Measurements from ENCODE around the gene LSAMP.

Gene LSAMP

DNA sequence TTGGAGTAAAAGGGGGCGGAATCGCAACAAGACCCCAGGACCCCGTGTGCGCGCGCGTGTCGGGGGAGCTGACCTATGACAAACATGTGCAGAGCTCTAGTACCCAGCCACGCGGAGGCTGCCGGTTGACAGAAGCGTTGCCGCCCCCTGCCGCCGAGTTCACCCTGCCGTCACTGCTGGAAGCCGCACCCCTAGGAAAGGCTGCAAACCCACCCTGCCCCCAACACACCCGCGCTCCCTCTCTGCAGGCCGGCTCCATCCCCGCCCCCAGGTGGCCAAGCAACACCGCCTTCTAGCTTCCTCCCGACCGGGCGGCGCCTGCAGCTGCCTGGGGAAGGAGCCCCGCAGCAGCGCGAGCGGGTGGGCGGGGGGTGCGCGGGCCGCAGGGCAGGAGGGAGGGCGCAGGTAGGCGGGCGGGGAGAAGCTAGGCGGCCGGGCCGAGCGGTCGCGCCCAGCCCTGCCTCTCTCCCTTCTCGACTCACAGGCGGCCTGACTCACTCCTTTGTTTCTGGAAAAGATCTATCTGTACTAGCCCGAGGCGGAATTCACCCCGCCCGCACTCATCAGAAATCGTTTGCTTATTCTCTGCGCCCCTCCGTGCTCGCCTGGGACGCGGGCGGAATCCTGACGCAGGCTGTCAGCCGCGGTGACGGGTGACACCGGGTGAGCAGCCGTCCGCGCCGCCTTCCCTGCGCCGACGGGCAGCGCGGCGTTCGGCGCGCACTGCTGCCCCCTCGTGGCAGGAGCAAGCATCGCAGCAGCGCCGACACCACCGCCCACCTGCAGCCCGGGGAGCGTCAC is 661.1 kb downstream of the LSAMP start (continued):
- TF ChIP-seq, protein P1, sequence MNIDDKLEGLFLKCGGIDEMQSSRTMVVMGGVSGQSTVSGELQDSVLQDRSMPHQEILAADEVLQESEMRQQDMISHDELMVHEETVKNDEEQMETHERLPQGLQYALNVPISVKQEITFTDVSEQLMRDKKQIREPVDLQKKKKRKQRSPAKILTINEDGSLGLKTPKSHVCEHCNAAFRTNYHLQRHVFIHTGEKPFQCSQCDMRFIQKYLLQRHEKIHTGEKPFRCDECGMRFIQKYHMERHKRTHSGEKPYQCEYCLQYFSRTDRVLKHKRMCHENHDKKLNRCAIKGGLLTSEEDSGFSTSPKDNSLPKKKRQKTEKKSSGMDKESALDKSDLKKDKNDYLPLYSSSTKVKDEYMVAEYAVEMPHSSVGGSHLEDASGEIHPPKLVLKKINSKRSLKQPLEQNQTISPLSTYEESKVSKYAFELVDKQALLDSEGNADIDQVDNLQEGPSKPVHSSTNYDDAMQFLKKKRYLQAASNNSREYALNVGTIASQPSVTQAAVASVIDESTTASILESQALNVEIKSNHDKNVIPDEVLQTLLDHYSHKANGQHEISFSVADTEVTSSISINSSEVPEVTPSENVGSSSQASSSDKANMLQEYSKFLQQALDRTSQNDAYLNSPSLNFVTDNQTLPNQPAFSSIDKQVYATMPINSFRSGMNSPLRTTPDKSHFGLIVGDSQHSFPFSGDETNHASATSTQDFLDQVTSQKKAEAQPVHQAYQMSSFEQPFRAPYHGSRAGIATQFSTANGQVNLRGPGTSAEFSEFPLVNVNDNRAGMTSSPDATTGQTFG (tag by site-specific recombination; IDR thresholded peaks at IDR 0.05; ENCODE audit: borderline replicate concordance): no peak
- TF ChIP-seq, protein P2, sequence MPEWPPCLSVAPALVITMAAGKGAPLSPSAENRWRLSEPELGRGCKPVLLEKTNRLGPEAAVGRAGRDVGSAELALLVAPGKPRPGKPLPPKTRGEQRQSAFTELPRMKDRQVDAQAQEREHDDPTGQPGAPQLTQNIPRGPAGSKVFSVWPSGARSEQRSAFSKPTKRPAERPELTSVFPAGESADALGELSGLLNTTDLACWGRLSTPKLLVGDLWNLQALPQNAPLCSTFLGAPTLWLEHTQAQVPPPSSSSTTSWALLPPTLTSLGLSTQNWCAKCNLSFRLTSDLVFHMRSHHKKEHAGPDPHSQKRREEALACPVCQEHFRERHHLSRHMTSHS (tag by site-specific recombination; IDR thresholded peaks at IDR 0.05): no peak
- TF ChIP-seq, protein P3, sequence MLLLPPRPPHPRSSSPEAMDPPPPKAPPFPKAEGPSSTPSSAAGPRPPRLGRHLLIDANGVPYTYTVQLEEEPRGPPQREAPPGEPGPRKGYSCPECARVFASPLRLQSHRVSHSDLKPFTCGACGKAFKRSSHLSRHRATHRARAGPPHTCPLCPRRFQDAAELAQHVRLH (tag by site-specific recombination; IDR thresholded peaks at IDR 0.05): no peak
- TF ChIP-seq GLIS1 (tag by site-specific recombination; IDR thresholded peaks at IDR 0.05): peak; percentile 85
- TF ChIP-seq, protein P4, sequence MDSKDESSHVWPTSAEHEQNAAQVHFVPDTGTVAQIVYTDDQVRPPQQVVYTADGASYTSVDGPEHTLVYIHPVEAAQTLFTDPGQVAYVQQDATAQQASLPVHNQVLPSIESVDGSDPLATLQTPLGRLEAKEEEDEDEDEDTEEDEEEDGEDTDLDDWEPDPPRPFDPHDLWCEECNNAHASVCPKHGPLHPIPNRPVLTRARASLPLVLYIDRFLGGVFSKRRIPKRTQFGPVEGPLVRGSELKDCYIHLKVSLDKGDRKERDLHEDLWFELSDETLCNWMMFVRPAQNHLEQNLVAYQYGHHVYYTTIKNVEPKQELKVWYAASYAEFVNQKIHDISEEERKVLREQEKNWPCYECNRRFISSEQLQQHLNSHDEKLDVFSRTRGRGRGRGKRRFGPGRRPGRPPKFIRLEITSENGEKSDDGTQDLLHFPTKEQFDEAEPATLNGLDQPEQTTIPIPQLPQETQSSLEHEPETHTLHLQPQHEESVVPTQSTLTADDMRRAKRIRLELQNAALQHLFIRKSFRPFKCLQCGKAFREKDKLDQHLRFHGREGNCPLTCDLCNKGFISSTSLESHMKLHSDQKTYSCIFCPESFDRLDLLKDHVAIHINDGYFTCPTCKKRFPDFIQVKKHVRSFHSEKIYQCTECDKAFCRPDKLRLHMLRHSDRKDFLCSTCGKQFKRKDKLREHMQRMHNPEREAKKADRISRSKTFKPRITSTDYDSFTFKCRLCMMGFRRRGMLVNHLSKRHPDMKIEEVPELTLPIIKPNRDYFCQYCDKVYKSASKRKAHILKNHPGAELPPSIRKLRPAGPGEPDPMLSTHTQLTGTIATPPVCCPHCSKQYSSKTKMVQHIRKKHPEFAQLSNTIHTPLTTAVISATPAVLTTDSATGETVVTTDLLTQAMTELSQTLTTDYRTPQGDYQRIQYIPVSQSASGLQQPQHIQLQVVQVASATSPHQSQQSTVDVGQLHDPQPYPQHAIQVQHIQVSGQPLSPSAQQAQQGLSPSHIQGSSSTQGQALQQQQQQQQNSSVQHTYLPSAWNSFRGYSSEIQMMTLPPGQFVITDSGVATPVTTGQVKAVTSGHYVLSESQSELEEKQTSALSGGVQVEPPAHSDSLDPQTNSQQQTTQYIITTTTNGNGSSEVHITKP (tag by site-specific recombination; IDR thresholded peaks at IDR 0.05): peak; percentile 78
- TF ChIP-seq ZNF214 (tag by site-specific recombination; IDR thresholded peaks at IDR 0.05; ENCODE audit: borderline replicate concordance): no peak
- TF ChIP-seq, protein P5, sequence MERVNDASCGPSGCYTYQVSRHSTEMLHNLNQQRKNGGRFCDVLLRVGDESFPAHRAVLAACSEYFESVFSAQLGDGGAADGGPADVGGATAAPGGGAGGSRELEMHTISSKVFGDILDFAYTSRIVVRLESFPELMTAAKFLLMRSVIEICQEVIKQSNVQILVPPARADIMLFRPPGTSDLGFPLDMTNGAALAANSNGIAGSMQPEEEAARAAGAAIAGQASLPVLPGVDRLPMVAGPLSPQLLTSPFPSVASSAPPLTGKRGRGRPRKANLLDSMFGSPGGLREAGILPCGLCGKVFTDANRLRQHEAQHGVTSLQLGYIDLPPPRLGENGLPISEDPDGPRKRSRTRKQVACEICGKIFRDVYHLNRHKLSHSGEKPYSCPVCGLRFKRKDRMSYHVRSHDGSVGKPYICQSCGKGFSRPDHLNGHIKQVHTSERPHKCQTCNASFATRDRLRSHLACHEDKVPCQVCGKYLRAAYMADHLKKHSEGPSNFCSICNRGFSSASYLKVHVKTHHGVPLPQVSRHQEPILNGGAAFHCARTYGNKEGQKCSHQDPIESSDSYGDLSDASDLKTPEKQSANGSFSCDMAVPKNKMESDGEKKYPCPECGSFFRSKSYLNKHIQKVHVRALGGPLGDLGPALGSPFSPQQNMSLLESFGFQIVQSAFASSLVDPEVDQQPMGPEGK (tag by site-specific recombination; IDR thresholded peaks at IDR 0.05): peak; percentile 89
- TF ChIP-seq, protein P6, sequence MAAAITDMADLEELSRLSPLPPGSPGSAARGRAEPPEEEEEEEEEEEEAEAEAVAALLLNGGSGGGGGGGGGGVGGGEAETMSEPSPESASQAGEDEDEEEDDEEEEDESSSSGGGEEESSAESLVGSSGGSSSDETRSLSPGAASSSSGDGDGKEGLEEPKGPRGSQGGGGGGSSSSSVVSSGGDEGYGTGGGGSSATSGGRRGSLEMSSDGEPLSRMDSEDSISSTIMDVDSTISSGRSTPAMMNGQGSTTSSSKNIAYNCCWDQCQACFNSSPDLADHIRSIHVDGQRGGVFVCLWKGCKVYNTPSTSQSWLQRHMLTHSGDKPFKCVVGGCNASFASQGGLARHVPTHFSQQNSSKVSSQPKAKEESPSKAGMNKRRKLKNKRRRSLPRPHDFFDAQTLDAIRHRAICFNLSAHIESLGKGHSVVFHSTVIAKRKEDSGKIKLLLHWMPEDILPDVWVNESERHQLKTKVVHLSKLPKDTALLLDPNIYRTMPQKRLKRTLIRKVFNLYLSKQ (tag by site-specific recombination; IDR thresholded peaks at IDR 0.05; ENCODE audit: borderline replicate concordance): no peak
- TF ChIP-seq ZNF558 (tag by site-specific recombination; IDR thresholded peaks at IDR 0.05): no peak
- no peak for TF ChIP-seq ZNF404 (tag by site-specific recombination; IDR thresholded peaks at IDR 0.05)
- no peak for TF ChIP-seq ZXDB (tag by site-specific recombination; IDR thresholded peaks at IDR 0.05)
- peak; percentile 77 for TF ChIP-seq KLF9 (tag by site-specific recombination; IDR thresholded peaks at IDR 0.05; ENCODE audit: low read depth)
- TF ChIP-seq, protein P7, sequence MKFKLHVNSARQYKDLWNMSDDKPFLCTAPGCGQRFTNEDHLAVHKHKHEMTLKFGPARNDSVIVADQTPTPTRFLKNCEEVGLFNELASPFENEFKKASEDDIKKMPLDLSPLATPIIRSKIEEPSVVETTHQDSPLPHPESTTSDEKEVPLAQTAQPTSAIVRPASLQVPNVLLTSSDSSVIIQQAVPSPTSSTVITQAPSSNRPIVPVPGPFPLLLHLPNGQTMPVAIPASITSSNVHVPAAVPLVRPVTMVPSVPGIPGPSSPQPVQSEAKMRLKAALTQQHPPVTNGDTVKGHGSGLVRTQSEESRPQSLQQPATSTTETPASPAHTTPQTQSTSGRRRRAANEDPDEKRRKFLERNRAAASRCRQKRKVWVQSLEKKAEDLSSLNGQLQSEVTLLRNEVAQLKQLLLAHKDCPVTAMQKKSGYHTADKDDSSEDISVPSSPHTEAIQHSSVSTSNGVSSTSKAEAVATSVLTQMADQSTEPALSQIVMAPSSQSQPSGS (tag by site-specific recombination; IDR thresholded peaks at IDR 0.05; ENCODE audit: low read depth): 0 out of 2 replicates have a peak, but pooled peaks have one; percentile 4
- no peak for TF ChIP-seq ZNF544 (tag by site-specific recombination; IDR thresholded peaks at IDR 0.05)
- TF ChIP-seq ZNF561 (tag by site-specific recombination; IDR thresholded peaks at IDR 0.05; ENCODE audit: borderline replicate concordance): 0 out of 2 replicates have a peak, but pooled peaks have one; percentile 58
- no peak for TF ChIP-seq ZNF791 (tag by site-specific recombination; IDR thresholded peaks at IDR 0.05)
- peak; percentile 75 for TF ChIP-seq ZNF341 (tag by site-specific recombination; IDR thresholded peaks at IDR 0.05; ENCODE audit: low read depth)
- TF ChIP-seq ZNF274 (IDR thresholded peaks at IDR 0.05; ENCODE audit: low read length): no peak
- TF ChIP-seq ZNF274 (tag by site-specific recombination; IDR thresholded peaks at IDR 0.05; ENCODE audit: borderline replicate concordance): no peak
- TF ChIP-seq ZNF660 (tag by site-specific recombination; IDR thresholded peaks at IDR 0.05): peak; percentile 63; the same call in 1 of the 2 replicates
- no peak for TF ChIP-seq TRIM28 (IDR thresholded peaks at IDR 0.05; ENCODE audit: borderline replicate concordance, low read length)
- TF ChIP-seq SP7 (tag by site-specific recombination; IDR thresholded peaks at IDR 0.05): 0 out of 2 replicates have a peak, but pooled peaks have one; percentile 27
- TF ChIP-seq MYNN (tag by site-specific recombination; IDR thresholded peaks at IDR 0.05; ENCODE audit: borderline replicate concordance): no peak
- no peak for TF ChIP-seq ZNF548 (tag by site-specific recombination; IDR thresholded peaks at IDR 0.05)
- peak; percentile 19; the same call in 1 of the 2 replicates for TF ChIP-seq ZNF654 (tag by site-specific recombination; IDR thresholded peaks at IDR 0.05; ENCODE audit: low read depth)
- no peak for TF ChIP-seq ZNF174 (tag by site-specific recombination; IDR thresholded peaks at IDR 0.05)
- TF ChIP-seq OSR2 (tag by site-specific recombination; IDR thresholded peaks at IDR 0.05): peak; percentile 56
